SJCRH30 (cell line): ENCODE data around the gene GYS2. TPM values are rescaled to one million over a fixed set of nuclear protein-coding genes. Genes with fewer than 3 reads are reported as not detected.
"Not testable (repeated sequence)": the region's sequence is repeated elsewhere in the genome, so short reads cannot be mapped to it uniquely, and the experiment has no call there.

ENCODE experiments used
- DNase-seq, 2 experiments: peaks; one replicate each; pipeline ENCODE4 v3.0.0-alpha.2; 2015 to 2020
- H3K27ac ChIP-seq: fragments of 250-450 bp; sonication (Bioruptor Pico); 2 replicates; pipeline ENCODE4 v1.5.1; 2020; ENCODE audit warnings: mild to moderate bottlenecking, moderate library complexity
- H3K27me3 ChIP-seq: fragments of 250-450 bp; sonication (Bioruptor Pico); 2 replicates; pipeline ENCODE4 v1.5.1; 2020; ENCODE audit warnings: mild to moderate bottlenecking, moderate library complexity
- H3K36me3 ChIP-seq: fragments of 250-450 bp; sonication (Bioruptor Pico); 2 replicates; pipeline ENCODE4 v1.5.1; 2020; ENCODE audit warnings: mild to moderate bottlenecking, moderate library complexity
- H3K4me1 ChIP-seq: fragments of 250-450 bp; sonication (Bioruptor Pico); 2 replicates; pipeline ENCODE4 v1.5.1; 2020; ENCODE audit warnings: mild to moderate bottlenecking, moderate library complexity
- H3K4me3 ChIP-seq: fragments of 250-450 bp; sonication (Bioruptor Pico); 2 replicates; pipeline ENCODE4 v1.5.1; 2020; ENCODE audit warnings: mild to moderate bottlenecking, moderate library complexity
- H3K9me3 ChIP-seq: fragments of 250-450 bp; sonication (Bioruptor Pico); replicated peaks from 2 replicates; pipeline ENCODE4 v1.5.1; 2020; ENCODE audit warnings: mild to moderate bottlenecking, moderate library complexity
- total RNA-seq: library from RNA; depleted of rRNA; stranded (reverse); fragments of >200 nt; shearing (Covaris generic); gene quantifications from 2 replicates; pipeline ENCODE4 v1.2.3, GENCODE V29; 2014; rRNA removed

The GYS2 gene
- 0.05 TPM in 1 of 2 replicates, not detected in the other for total RNA-seq

DNA sequence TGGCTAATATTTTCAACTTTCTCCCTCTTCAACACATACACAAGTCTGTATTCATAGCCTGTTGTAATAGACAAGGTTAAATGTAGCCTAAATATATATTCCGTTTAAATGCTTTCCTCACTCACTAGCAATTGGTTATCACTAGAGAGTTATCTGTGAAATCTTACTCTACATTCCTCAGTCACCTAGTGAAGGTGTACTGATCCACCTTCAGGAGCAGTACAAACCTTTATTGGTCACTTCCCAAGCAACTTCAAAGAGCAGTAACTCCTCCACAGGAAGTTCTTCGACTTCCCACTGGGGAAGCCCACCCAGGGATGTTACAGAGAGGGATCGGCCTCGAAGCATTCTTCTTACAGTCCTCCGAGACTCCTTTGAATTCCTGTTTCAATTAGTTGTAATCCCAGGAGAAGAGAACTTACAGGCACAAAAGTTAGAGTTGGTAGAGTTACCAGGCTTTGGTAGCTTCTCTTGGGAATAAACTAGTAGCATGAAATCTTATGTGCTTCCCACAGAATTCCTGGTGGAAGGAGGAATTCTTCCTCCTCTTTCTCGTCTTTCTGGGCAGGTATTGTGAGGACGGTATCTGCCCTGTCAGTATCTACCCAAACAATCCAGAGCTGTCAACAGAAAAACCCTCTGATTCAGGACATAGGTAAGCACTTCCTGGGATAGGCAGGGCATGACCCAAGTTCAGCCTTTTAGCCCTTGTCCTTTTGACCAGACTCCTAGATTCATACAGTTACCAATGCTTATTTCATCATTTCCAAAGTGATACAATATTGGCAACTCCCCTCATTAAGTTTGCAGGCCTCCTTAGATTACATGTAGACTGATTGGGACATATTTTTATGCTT lies at the start of gene GYS2:
Gene GYS2, minus strand, starts transcription at position 603 of the 857 bp plus-strand sequence. Its CDS starts 255 bp downstream, at position 348.
- Histone ChIP-seq H3K27ac (no peak within 1 kb of the TSS), H3K9me3 (no peaks in the 10 kb centered on the region), H3K4me1 (no peaks in the 10 kb centered on the region), H3K27me3 (no peaks in the 10 kb centered on the region), H3K4me3 (no peak within 1 kb of the TSS), H3K36me3 (no peaks in the 10 kb centered on the region)
- DNase-seq = no peak

DNA sequence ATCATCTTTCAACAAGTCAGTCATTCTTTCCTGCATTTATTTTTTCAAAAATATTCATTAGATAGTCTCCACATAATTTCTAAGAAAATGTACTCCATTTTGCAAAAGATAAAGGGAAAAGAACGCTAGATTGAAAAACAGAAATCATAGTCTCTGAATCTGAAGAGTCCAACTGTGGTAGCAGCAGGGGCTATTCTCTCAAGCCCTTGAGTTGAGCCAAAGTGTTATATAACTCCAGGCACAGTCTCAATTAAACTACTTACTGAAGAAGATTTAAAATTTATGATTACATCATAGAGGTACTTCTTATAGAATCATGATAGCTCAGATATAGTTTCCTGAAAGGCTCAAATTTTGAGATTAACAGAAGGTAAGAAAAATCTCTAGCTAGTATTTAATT lies 47.2 kb upstream of the GYS2 start:
- Histone ChIP-seq H3K27me3 (no peaks in the 10 kb centered on the region), H3K36me3 (peaks cover 88% of the 10 kb centered on the region), H3K27ac (no peak overlapping the region), H3K9me3 (no peaks in the 10 kb centered on the region), H3K4me3 (no peak overlapping the region), H3K4me1 (peaks cover 13% of the 10 kb centered on the region)
- no peak for DNase-seq

DNA sequence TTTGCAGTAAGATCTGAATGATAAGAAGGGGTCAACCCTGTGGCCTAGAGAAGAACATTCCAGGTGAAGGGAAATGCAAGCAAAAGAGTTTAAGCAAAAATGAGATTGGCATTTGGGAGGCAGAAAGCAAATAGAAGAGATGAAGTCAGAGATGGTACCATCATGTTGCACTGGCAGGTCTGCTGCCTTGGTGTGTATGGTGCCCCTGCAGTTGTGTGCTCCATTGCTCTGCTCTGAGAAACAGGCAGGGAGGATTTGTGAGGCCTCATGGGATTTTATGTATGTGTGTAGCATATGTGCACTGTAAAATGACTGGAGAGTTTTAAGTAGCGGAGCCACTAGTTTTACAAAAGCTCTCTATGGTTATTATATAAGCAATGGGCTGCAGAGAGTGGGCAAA lies 46.4 kb upstream of the GYS2 start:
- Histone ChIP-seq H3K27ac (no peak overlapping the region), H3K27me3 (no peaks in the 10 kb centered on the region), H3K4me1 (peaks cover 21% of the 10 kb centered on the region), H3K36me3 (peaks cover 95% of the 10 kb centered on the region), H3K9me3 (no peaks in the 10 kb centered on the region), H3K4me3 (no peak overlapping the region)
- DNase-seq = no peak

DNA sequence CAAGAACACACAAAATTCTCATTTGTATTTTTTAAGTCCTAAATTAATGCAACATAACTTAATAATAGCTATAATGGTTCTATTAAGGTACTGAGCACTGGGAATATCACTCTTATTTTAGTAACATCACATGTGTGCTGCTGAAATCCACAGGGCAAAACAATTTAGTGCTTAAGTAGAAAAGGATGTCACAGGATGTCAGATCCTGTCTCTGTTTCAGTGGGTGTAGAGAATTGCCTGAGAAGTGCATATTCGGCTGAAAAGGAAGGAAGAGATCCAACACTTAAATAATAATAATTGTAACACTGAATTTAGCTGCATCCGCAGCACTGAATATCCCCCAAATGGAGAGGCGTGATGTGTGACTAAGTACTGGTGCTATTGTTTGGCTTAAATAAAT lies 44.4 kb upstream of the GYS2 start:
- no peak for DNase-seq
- Histone ChIP-seq H3K36me3 (peaks cover 94% of the 10 kb centered on the region), H3K27me3 (no peaks in the 10 kb centered on the region), H3K4me3 (no peak overlapping the region), H3K9me3 (no peaks in the 10 kb centered on the region), H3K27ac (no peak overlapping the region), H3K4me1 (peaks cover 27% of the 10 kb centered on the region)

DNA sequence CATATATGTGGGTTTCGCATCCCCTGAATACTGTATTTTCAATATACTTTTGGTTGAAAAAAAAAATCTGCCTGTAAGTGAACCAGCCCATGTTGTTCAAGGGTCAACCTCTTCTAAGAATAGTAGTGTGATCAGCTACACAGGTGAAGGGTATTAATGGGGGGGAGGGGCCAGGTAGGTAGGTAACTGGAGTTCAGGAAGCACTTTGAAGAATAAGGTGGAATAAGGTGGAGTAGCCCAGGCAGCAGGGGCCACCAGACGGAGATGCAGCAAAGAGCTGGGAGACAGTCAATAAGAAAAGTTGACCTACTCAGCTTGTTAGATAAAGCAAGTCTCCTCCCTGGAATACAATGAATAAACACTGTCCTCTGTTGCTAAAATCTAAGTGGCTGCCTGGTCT lies 43.7 kb upstream of the GYS2 start:
- H3K4me1 ChIP-seq = peaks cover 27% of the 10 kb centered on the region

DNA sequence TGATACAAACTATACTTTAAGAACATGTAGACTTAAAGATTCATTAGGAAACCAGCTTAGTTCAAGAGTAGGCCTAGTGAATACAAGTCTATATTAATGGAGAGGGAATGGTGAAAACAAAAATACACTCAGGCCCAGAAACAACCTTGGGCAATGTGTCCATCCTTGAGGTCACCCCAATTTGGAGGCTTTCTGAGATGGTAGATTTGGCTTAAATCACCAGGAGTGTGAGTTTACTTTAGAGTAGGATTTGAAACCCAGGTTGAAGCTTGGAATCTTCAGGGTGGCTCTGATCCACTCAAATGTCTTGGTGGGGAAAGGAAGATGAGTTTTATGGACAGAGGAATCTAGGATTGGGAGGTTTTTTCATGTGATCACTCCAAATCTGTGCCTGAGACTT lies 42.5 kb upstream of the GYS2 start:
- H3K27me3 ChIP-seq = no peaks in the 10 kb centered on the region
- no peak for DNase-seq
- peaks cover 27% of the 10 kb centered on the region for H3K4me1 ChIP-seq
- H3K9me3 ChIP-seq = no peaks in the 10 kb centered on the region
- H3K36me3 ChIP-seq = peaks cover 94% of the 10 kb centered on the region
- H3K4me3 ChIP-seq = no peak overlapping the region
- H3K27ac ChIP-seq = no peak overlapping the region

More for the DNA sequence above, 43.7 kb upstream of the GYS2 start:
- Histone ChIP-seq H3K27me3 (no peaks in the 10 kb centered on the region), H3K9me3 (no peaks in the 10 kb centered on the region), H3K27ac (no peak overlapping the region), H3K36me3 (peaks cover 94% of the 10 kb centered on the region), H3K4me3 (no peak overlapping the region)
- no peak for DNase-seq

DNA sequence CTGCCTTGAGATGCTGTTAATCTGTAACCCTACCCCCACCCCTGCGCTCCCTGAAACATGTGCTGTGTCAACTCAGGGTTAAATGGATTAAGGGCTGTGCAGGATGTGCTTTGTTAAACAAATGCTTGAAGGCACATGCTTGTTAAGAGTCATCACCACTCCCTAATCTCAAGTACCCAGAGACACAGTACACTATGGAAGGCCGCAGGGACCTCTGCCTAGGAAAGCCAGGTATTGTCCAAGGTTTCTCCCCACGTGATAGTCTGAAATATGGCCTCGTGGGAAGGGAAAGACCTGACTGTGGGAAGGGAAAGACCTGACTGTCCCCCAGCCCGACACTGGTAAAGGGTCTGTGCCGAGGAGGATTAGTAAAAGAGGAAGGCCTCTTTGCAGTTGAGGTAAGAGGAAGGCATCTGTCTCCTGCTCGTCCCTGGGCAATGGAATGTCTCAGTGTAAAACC lies 40.4 kb upstream of the GYS2 start:
- H3K27me3 ChIP-seq, H3K9me3 ChIP-seq, H3K4me3 ChIP-seq: not testable (repeated sequence)
- H3K4me1 ChIP-seq = peaks cover 27% of the 10 kb centered on the region
- DNase-seq = peak; percentile 55 to 60
- peak overlapping the region; percentile 36; the same call in 1 of the 2 replicates for H3K27ac ChIP-seq
- peaks cover 94% of the 10 kb centered on the region for H3K36me3 ChIP-seq

DNA sequence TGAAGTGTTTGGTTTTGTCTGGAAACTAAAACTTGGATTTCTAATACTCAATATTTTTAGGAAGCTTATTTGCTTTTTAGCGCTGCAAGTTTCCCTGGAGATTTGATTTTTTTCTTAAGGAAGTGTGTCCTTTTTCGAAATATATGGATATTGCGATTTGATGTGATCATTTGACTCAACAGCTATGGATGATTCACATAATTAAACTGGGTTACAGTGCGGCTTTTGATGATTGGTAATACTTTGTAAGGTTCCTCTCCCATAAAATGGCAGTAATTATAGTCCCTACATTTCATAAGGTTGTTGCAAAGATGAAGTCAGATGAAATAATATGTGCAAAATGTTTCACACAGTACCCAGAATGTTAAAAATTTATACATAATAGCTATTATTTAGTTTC lies 39.9 kb upstream of the GYS2 start:
- peaks cover 27% of the 10 kb centered on the region for H3K4me1 ChIP-seq
- no peak overlapping the region for H3K27ac ChIP-seq
- peaks cover 95% of the 10 kb centered on the region for H3K36me3 ChIP-seq
- no peak for DNase-seq
- no peaks in the 10 kb centered on the region for H3K9me3 ChIP-seq
- no peaks in the 10 kb centered on the region for H3K27me3 ChIP-seq
- H3K4me3 ChIP-seq = no peak overlapping the region

DNA sequence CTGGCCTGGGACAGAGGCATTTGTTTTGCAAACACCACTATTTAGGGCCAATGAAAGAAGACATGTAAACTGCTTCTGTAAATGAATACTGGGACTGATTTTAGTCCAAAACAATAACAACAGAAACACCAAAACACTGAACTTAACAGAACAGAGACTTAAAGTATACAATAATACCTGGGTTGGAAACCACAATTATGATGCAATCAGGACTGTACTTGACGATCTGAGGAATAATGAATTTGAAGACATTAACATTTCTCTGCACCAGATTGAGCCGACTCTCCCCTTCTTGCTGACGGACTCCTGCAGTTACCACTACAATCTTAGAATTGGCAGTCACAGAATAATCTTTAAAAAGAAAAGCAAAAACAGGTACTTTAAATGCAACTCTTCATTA lies 39.1 kb upstream of the GYS2 start:
- H3K27me3 ChIP-seq = no peaks in the 10 kb centered on the region
- H3K27ac ChIP-seq = no peak overlapping the region
- no peak overlapping the region for H3K4me3 ChIP-seq
- DNase-seq = no peak
- no peaks in the 10 kb centered on the region for H3K9me3 ChIP-seq
- peaks cover 25% of the 10 kb centered on the region for H3K4me1 ChIP-seq
- peaks cover 95% of the 10 kb centered on the region for H3K36me3 ChIP-seq

DNA sequence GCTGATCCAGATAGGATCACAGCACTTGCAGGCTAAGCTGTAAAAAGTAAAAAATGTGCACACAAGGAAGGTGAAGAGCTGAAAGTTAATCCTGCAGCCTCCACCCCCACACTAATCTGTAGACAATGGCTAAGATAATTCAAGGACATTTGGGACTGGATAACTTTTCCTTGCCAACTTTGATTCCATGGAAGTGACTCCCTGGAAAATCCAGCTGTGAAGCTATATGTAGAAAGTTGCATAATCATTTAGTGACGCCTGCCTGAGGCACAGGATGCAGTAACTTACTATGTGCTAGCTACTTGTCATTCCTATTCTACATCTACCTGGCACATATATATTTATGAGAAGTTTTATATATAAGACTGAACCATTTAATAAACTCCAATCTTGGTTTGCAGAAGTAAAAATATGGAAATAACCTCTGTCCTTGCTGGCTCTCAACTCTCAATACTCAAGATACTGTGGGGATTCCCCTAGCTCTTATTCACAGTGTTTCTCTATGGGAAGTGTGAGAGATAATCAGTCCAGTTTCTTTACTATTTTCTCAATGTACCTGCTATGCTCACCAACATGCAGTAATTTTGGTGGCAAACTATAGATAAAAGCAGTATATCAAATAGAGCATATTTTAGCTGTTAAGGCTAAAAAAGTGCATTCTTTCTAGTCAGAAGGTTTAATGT lies 38.2 kb upstream of the GYS2 start:
- Histone ChIP-seq H3K9me3 (no peaks in the 10 kb centered on the region), H3K27me3 (no peaks in the 10 kb centered on the region), H3K27ac (no peak overlapping the region), H3K36me3 (peaks cover 95% of the 10 kb centered on the region), H3K4me3 (no peak overlapping the region), H3K4me1 (peaks cover 23% of the 10 kb centered on the region)
- no peak for DNase-seq

DNA sequence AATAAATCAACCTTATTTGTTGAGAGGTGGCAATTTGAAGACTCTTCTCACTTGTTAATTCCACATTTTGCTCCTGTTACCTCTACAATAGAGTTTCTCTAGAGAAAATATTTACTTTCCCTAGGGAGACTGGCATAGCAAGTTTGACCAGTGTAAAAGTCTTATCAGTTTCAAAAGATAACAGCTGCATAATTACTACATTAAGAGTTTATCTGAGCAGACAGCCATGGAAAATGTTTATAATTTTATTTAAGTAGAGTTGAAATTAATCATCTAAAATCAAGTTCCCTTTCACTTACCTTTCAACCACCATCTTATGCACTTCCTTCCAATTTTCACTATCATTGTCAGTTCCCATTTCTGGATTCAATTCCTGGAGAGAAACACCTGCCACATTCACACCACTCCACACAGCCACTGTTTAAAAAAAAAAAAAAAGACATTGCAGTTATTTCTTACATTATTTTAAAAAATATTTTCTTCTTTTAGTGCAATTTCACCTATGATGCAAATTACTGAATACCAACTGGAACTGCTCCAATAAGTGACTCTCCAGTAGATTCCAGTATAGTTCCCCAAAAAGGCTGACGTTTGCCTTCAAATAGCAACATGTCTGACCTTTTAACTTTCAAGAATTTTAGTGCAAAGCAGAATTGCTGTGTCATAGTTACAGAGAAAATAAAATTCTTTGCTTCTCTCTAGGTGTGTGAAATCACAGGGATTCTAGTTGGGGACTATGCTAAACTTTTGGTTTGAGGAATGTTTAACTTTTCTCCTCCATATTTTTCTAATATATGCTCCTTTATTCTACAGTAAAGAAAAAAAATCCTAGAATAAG lies 33.6 kb upstream of the GYS2 start:
- no peaks in the 10 kb centered on the region for H3K9me3 ChIP-seq
- H3K4me1 ChIP-seq = no peaks in the 10 kb centered on the region
- H3K27me3 ChIP-seq = no peaks in the 10 kb centered on the region
- DNase-seq = no peak
- H3K36me3 ChIP-seq = peaks cover 99% of the 10 kb centered on the region
- no peak overlapping the region for H3K27ac ChIP-seq
- no peak overlapping the region for H3K4me3 ChIP-seq

DNA sequence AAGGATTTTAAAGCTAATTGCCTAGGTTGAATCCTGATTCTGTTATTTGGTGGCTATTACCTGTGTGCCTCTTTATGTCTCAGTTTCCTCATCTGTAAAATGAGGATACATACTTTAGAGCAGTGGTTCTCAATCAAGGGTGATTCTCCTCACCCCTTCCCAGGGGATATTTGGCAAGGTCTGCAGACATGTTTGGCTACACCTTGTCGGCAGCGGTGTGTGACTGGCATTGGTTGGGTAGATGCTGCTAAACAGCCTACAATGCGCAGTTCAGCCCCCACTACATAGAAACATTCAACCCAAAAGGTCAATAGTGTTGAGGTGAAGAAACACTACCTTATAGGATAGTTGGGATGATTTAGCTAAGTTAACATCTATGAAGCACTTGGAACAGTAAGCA lies 29.6 kb upstream of the GYS2 start:
- no peak overlapping the region for H3K27ac ChIP-seq
- H3K36me3 ChIP-seq = peaks cover 69% of the 10 kb centered on the region
- no peaks in the 10 kb centered on the region for H3K9me3 ChIP-seq
- no peaks in the 10 kb centered on the region for H3K4me1 ChIP-seq
- no peak overlapping the region for H3K4me3 ChIP-seq
- no peak for DNase-seq
- no peaks in the 10 kb centered on the region for H3K27me3 ChIP-seq

DNA sequence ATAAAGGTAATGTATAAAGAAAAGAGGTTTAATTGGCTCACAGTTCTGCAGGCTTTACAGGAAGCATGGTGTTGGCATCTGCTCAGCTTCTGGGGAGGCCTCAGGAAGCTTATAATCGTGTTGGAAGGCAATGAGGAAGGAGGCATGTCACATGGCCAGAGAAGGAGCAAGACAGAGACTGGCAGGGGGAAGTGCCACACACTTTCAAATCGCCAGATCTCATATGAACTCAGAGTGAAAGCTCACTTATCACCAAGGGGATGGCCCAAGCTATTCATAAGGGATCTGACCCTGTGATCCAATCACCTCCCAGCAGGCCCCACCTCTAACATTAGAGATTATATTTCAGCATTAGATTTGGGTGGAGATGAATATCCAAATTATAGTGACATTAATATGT lies 26.7 kb upstream of the GYS2 start:
- no peaks in the 10 kb centered on the region for H3K27me3 ChIP-seq
- H3K36me3 ChIP-seq = peaks cover 41% of the 10 kb centered on the region
- no peaks in the 10 kb centered on the region for H3K9me3 ChIP-seq
- no peak overlapping the region for H3K4me3 ChIP-seq
- H3K27ac ChIP-seq = no peak overlapping the region
- no peaks in the 10 kb centered on the region for H3K4me1 ChIP-seq
- DNase-seq = no peak

DNA sequence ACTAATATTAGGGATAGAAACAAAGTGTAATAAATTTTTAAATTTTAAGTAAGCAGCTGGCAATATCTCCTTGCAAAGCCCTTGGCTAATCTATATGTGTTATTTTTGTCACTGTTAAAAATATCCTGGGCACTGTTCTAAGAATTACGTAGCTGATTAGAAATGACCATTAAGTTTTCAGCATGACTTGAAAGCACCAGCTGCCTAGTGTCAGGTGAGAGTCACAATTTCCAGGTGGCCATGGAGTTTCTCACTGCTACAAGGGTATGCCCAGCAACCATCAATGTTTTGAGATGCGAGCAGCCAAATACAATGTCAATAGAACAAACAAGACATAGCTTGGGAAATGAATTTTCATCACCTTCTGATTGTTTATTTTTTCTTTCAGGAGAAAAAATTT lies 23.3 kb upstream of the GYS2 start:
- H3K4me3 ChIP-seq = no peak overlapping the region
- no peaks in the 10 kb centered on the region for H3K27me3 ChIP-seq
- no peaks in the 10 kb centered on the region for H3K4me1 ChIP-seq
- no peaks in the 10 kb centered on the region for H3K9me3 ChIP-seq
- no peak for DNase-seq
- peaks cover 6% of the 10 kb centered on the region for H3K36me3 ChIP-seq
- no peak overlapping the region for H3K27ac ChIP-seq

DNA sequence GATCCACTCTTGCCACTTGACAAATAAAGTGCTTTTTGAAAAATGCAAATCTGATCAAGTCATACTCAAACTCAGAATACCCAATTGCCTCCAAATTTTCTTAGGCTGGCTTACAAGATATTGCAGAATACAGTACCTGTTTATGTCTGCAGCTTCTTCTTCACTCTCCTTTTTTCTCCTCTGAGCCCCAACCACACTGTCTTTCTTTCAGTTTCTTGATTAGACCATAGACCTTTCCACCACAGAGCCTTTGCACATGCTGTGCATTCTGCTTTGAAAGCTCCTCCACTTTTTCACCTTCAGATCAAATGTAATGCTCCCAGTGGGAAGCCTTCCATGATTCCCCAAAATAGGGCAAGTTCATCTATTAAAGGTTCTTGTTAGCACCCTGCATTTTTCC lies 13.9 kb upstream of the GYS2 start:
- Histone ChIP-seq H3K27me3 (no peaks in the 10 kb centered on the region), H3K36me3 (no peaks in the 10 kb centered on the region), H3K9me3 (no peaks in the 10 kb centered on the region), H3K4me1 (no peaks in the 10 kb centered on the region), H3K4me3 (no peak overlapping the region), H3K27ac (no peak overlapping the region)
- DNase-seq = no peak
